H1 (cell line): ENCODE results near the gene DPY19L1. TPM values are rescaled to one million over a fixed set of nuclear protein-coding genes. Genes with fewer than 3 reads are reported as not detected.

Experiments
- CTCF ChIA-PET: fragments of 300-600 bp; sonication (Branson Sonifier 250); formaldehyde crosslinking; loops from one replicate; lab custom pipeline; 2021; ENCODE audit not compliant: partially characterized antibody; lab: Charles Lee
- POLR2A ChIA-PET: fragments of 300-600 bp; sonication (Branson Sonifier 250); formaldehyde crosslinking; loops from one replicate; lab custom pipeline; 2021; ENCODE audit warnings: inconsistent platforms; ENCODE audit not compliant: partially characterized antibody; lab: Charles Lee
- DNase-seq, 2 experiments: peaks; one replicate each; pipeline versions ENCODE4 v3.0.0 to v3.0.0-alpha.2; 2010 to 2022; ENCODE audit warnings: low spot score in 2 of 2, low read depth in 1 of 2, mixed read lengths in 1 of 2
- FAIRE-seq: peaks from 2 replicates; lab custom pipeline; 2011; peaks lifted over from hg19 to GRCh38; lab: Jason Lieb, UNC
- H2AFZ ChIP-seq: 2 replicates; pipeline ENCODE4 v1.8.1; 2012; ENCODE audit warnings: low read length, inconsistent platforms
- H2AK5ac ChIP-seq: 2 replicates; pipeline ENCODE4 v1.6.1; 2013; ENCODE audit warnings: low read depth, low read length
- H2BK120ac ChIP-seq: replicated peaks from 2 replicates; pipeline ENCODE3; 2013; ENCODE audit warnings: low read depth, low read length, inconsistent platforms
- H2BK12ac ChIP-seq: 2 replicates; pipeline ENCODE4 v1.6.1; 2013; ENCODE audit warnings: low read depth, low read length
- H2BK15ac ChIP-seq: 2 replicates; pipeline ENCODE4 v1.6.1; 2013; ENCODE audit warnings: low read length
- H2BK20ac ChIP-seq: 2 replicates; pipeline ENCODE4 v1.6.1; 2013; ENCODE audit warnings: low read length
- H2BK5ac ChIP-seq: 2 replicates; pipeline ENCODE4 v1.6.1; 2013; ENCODE audit warnings: low read depth, low read length
- H3K14ac ChIP-seq: 2 replicates; pipeline ENCODE4 v1.6.1; 2013; ENCODE audit warnings: inconsistent platforms; ENCODE audit not compliant: insufficient read length
- H3K18ac ChIP-seq: 2 replicates; pipeline ENCODE4 v1.6.1; 2013; ENCODE audit warnings: low read length; ENCODE audit errors: extremely low read depth
- H3K23ac ChIP-seq: 2 replicates; pipeline ENCODE4 v1.6.1; 2013; ENCODE audit warnings: inconsistent platforms; ENCODE audit not compliant: insufficient read length
- H3K23me2 ChIP-seq: 2 replicates; pipeline ENCODE4 v1.6.1; 2013; ENCODE audit warnings: low read depth, low read length
- H3K27ac ChIP-seq: 2 replicates; pipeline ENCODE4 v1.6.1; 2011; ENCODE audit warnings: low read depth, low read length, inconsistent platforms
- H3K27me3 ChIP-seq, 4 experiments: replicated peaks in 1 of 4; 1 replicate in 1 of 4; 2 replicates in 3 of 4; pipeline versions ENCODE4 v1.6.1 to v1.8.1; 2011 to 2013; ENCODE audit warnings: low read length in 3 of 4, mild to moderate bottlenecking in 3 of 4, inconsistent platforms in 2 of 4, mixed read lengths in 2 of 4, moderate library complexity in 1 of 4; ENCODE audit not compliant: control insufficient read depth in 3 of 4, insufficient read depth in 3 of 4; ENCODE audit errors: extremely low read depth in 1 of 4
- H3K36me3 ChIP-seq, 4 experiments: 2 replicates each; pipeline versions ENCODE4 v1.6.1 to v1.8.1; 2011 to 2013; ENCODE audit warnings: mild to moderate bottlenecking in 4 of 4, low read length in 3 of 4, moderate library complexity in 2 of 4, control low read depth in 1 of 4, inconsistent platforms in 1 of 4; ENCODE audit not compliant: insufficient read depth in 4 of 4, control insufficient read depth in 2 of 4
- H3K4ac ChIP-seq: replicated peaks from 2 replicates; pipeline ENCODE3; 2013; ENCODE audit warnings: low read length, low read depth, mixed read lengths, inconsistent platforms; ENCODE audit not compliant: insufficient read length
- H3K4me1 ChIP-seq, 4 experiments: replicated peaks in 1 of 4; 1 replicate in 1 of 4; 2 replicates in 3 of 4; pipeline versions ENCODE4 v1.6.1 to v1.8.1; 2011 to 2013; ENCODE audit warnings: low read length in 3 of 4, inconsistent platforms in 2 of 4, mixed read lengths in 1 of 4; ENCODE audit not compliant: insufficient read depth in 4 of 4, control insufficient read depth in 3 of 4
- H3K4me2 ChIP-seq, 2 experiments: 2 replicates each; pipeline versions ENCODE4 v1.6.1 to v1.8.1; 2011 to 2013; ENCODE audit warnings: low read depth in 2 of 2, low read length in 2 of 2, control low read depth in 1 of 2, inconsistent platforms in 1 of 2, mild to moderate bottlenecking in 1 of 2; ENCODE audit not compliant: insufficient read depth in 1 of 2
- H3K4me3 ChIP-seq, 4 experiments: fragments of 200-600, 300-600 bp in 1 of 4; sonication (generic), shearing (Covaris generic), sonication (Bioruptor Twin) in 1 of 4; 2 replicates each; pipeline versions ENCODE4 v1.5.1 to v1.8.1; 2011 to 2016; ENCODE audit warnings: low read length in 4 of 4, low read depth in 3 of 4, control low read depth in 2 of 4, inconsistent platforms in 2 of 4, mild to moderate bottlenecking in 2 of 4, mixed read lengths in 1 of 4, moderate library complexity in 1 of 4; ENCODE audit not compliant: insufficient read depth in 2 of 4; ENCODE audit errors: extremely low read depth in 1 of 4
- H3K56ac ChIP-seq: replicated peaks from 2 replicates; pipeline ENCODE3; 2013; ENCODE audit warnings: low read depth, mild to moderate bottlenecking, mixed read lengths, low read length, inconsistent platforms; ENCODE audit not compliant: insufficient read length
- H3K79me1 ChIP-seq: 2 replicates; pipeline ENCODE4 v1.6.1; 2013; ENCODE audit warnings: low read depth, low read length, control low read depth
- H3K79me2 ChIP-seq, 2 experiments: 2 replicates each; pipeline versions ENCODE4 v1.6.1 to v1.8.1; 2012 to 2013; ENCODE audit warnings: low read length in 2 of 2, mild to moderate bottlenecking in 2 of 2, inconsistent platforms in 1 of 2; ENCODE audit not compliant: insufficient read depth in 2 of 2, control insufficient read depth in 1 of 2
- H3K9ac ChIP-seq, 4 experiments: replicated peaks in 1 of 4; 1 replicate in 1 of 4; 2 replicates in 3 of 4; pipeline versions ENCODE4 v1.6.1 to v1.8.1; 2011 to 2013; ENCODE audit warnings: low read depth in 3 of 4, low read length in 3 of 4, control low read depth in 2 of 4, mild to moderate bottlenecking in 2 of 4, moderate library complexity in 2 of 4, inconsistent platforms in 1 of 4; ENCODE audit errors: extremely low read depth in 1 of 4
- H3K9me3 ChIP-seq, 2 experiments: 2 replicates each; pipeline versions ENCODE4 v1.6.1 to v1.8.1; 2012 to 2013; ENCODE audit warnings: mild to moderate bottlenecking in 2 of 2, moderate library complexity in 2 of 2, control low read depth in 1 of 2, inconsistent platforms in 1 of 2, low read depth in 1 of 2, low read length in 1 of 2, mixed read lengths in 1 of 2; ENCODE audit not compliant: insufficient read depth in 2 of 2
- H4K20me1 ChIP-seq, 2 experiments: replicated peaks in 1 of 2; 2 replicates each; pipeline versions ENCODE3 to v1.8.1; 2011 to 2013; ENCODE audit warnings: inconsistent platforms in 2 of 2, low read length in 2 of 2, mild to moderate bottlenecking in 1 of 2; ENCODE audit not compliant: insufficient read depth in 2 of 2, control insufficient read depth in 1 of 2
- H4K5ac ChIP-seq: 2 replicates; pipeline ENCODE4 v1.6.1; 2013; ENCODE audit warnings: low read length, low read depth, mixed read lengths, inconsistent platforms; ENCODE audit not compliant: insufficient read length
- H4K8ac ChIP-seq: 2 replicates; pipeline ENCODE4 v1.8.0; 2013; ENCODE audit warnings: mild to moderate bottlenecking, moderate library complexity, low read length, inconsistent platforms; ENCODE audit not compliant: insufficient read depth; ENCODE audit errors: extremely low read depth
- H4K91ac ChIP-seq: replicated peaks from 2 replicates; pipeline ENCODE3; 2013; ENCODE audit warnings: low read length, mixed read lengths, inconsistent platforms; ENCODE audit not compliant: insufficient read length
- BACH1 ChIP-seq: IDR thresholded peaks from 2 replicates; pipeline ENCODE4 v1.6.1; 2012; ENCODE audit warnings: low read length, improper control_type of control experiment
- EP300 ChIP-seq, 2 experiments: IDR thresholded peaks; 1 replicate in 1 of 2; 2 replicates in 1 of 2; pipeline ENCODE4 v1.6.1; 2011 to 2012; ENCODE audit warnings: low read depth in 2 of 2, low read length in 2 of 2, mild to moderate bottlenecking in 2 of 2, borderline replicate concordance in 1 of 2, inconsistent platforms in 1 of 2, moderate library complexity in 1 of 2
- GABPA ChIP-seq: IDR thresholded peaks from 2 replicates; pipeline ENCODE4 v1.6.1; 2011; ENCODE audit warnings: mild to moderate bottlenecking, low read length, moderate library complexity, borderline replicate concordance; ENCODE audit not compliant: insufficient read depth
- HDAC2 ChIP-seq, 2 experiments: fragments of 300-600 bp in 1 of 2; sonication (generic) in 1 of 2; IDR thresholded peaks; 2 replicates each; pipeline ENCODE4 v1.6.1; 2011 to 2012; ENCODE audit warnings: low read depth in 2 of 2, low read length in 2 of 2, mild to moderate bottlenecking in 2 of 2, moderate library complexity in 2 of 2, borderline replicate concordance in 1 of 2, inconsistent platforms in 1 of 2
- POU5F1 ChIP-seq: IDR thresholded peaks from 2 replicates; pipeline ENCODE4 v1.6.1; 2011; ENCODE audit warnings: low read depth, mild to moderate bottlenecking, low read length, moderate library complexity
- RBBP5 ChIP-seq: IDR thresholded peaks from 2 replicates; pipeline ENCODE4 v1.7.1; 2012; ENCODE audit warnings: low read depth, mild to moderate bottlenecking, inconsistent platforms, low read length, moderate library complexity, borderline replicate concordance
- SIN3A ChIP-seq, 2 experiments: IDR thresholded peaks in 1 of 2; conservative IDR thresholded peaks in 1 of 2; 2 replicates each; pipeline ENCODE4 v1.6.1; 2011 to 2012; ENCODE audit warnings: low read length in 2 of 2, improper control_type of control experiment in 1 of 2, low read depth in 1 of 2, mild to moderate bottlenecking in 1 of 2
- TEAD4 ChIP-seq: IDR thresholded peaks from 2 replicates; pipeline ENCODE4 v1.6.1; 2012; ENCODE audit warnings: low read depth, low read length, inconsistent platforms, mixed read lengths
- ZNF274 ChIP-seq: IDR thresholded peaks from 2 replicates; pipeline ENCODE4 v1.7.0; 2012; ENCODE audit warnings: low read length, borderline replicate concordance; ENCODE audit errors: extremely low read depth
- WGBS, 2 experiments: shearing (Covaris generic) in 1 of 2; methylation state at CpG; one replicate each; pipeline versions ENCODE4 v1.1.6 to v1.1.7; 2013 to 2015; ENCODE audit warnings: low lambda C conversion rate in 2 of 2, mixed read lengths in 2 of 2, inconsistent platforms in 1 of 2, low coverage in 1 of 2, missing lambda C conversion rate in 1 of 2; ENCODE audit not compliant: insufficient replicate concordance in 2 of 2, insufficient coverage in 1 of 2, insufficient read length in 1 of 2; ENCODE audit errors: extremely low coverage in 1 of 2, missing lambda C conversion rate in 1 of 2; 5-methylcytosine and 5-hydroxymethylcytosine counted together
- polyA plus RNA-seq, 7 experiments: library from polyadenylated mRNA; depleted of rRNA in 3 of 7; stranded (reverse) in 5 of 7; unstranded in 2 of 7; fragments of >200 nt in 5 of 7; fragments of 200-250 nt in 2 of 7; gene quantifications; 1 replicate in 5 of 7; 2 replicates in 1 of 7; 4 replicates in 1 of 7; pipeline versions ENCODE4 v1.2.1 to v1.2.3, GENCODE V29; 2011 to 2013; ENCODE audit warnings: missing spikeins in 2 of 7, mixed read lengths in 2 of 7
- total RNA-seq: library from RNA; stranded (reverse); fragmentation: NEBNext Ultra II Directional; extraction: Animal tissue kit (Norgen Biotek cat#: 25700); gene quantifications from 2 replicates; pipeline ENCODE4 v1.2.1, GENCODE V29; 2021
- TF ChIP-seq, protein P1 (sequence below): IDR thresholded peaks from 2 replicates; pipeline ENCODE4 v1.6.1; 2011; ENCODE audit warnings: low read length, improper control_type of control experiment
- TF ChIP-seq, protein P2 (sequence below): IDR thresholded peaks from 2 replicates; pipeline ENCODE4 v1.6.1; 2011; ENCODE audit warnings: low read depth, mild to moderate bottlenecking, low read length; ENCODE audit not compliant: insufficient read depth

DPY19L1 gene
- total and polyA plus RNA-seq, 2 of the 8 experiments (the other 6 are each of a cell fraction or from before 2014, with no cell fraction given), result 14.1 to 23.3 TPM

DNA sequence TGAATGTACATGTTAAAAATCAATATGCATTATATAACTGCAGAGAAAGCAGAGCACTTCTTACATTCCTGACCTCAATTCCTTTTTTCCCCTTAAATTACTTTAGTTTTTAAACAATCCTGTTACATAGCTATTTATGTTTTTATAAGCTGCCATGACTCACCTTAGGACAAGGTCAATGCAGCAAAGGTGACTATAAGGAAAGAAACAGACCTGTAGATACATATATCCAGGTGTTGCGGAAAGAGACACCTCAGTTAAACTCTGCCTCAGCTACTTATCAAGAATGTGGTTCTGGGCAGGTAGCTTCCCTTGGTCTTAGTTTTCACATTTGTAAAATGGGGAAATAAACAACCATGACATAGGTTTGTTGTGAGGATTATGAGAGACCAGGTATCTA, 105.5 kb downstream of the DPY19L1 start:
- FAIRE-seq (no peak), DNase-seq (no peak)
- peaks cover 0 to 2% (median 0%) of the 10 kb centered on the region in 4 experiments; a peak in 1 of 8 replicates for H3K36me3 ChIP-seq
- no peak overlapping the region for H2AFZ ChIP-seq
- H2BK120ac ChIP-seq, result no peak overlapping the region
- WGBS, 2 experiments, result 81% methylated on average over 1 of the region's 1 CpG; no CpG with 5 or more reads in 1 of the 2 experiments
- no peaks in the 10 kb centered on the region for H3K79me2 ChIP-seq
- H4K20me1 ChIP-seq, result no peaks in the 10 kb centered on the region
- H3K14ac ChIP-seq, result no peak overlapping the region
- H3K27ac ChIP-seq, result no peak overlapping the region
- no peak overlapping the region for H4K91ac ChIP-seq
- no peaks in the 10 kb centered on the region for H3K23me2 ChIP-seq
- no peak overlapping the region for H3K4me2 ChIP-seq
- H2BK20ac ChIP-seq, result no peak overlapping the region
- no peak overlapping the region for H3K9ac ChIP-seq
- H2AK5ac ChIP-seq, result no peak overlapping the region
- no peaks in the 10 kb centered on the region for H3K79me1 ChIP-seq
- CTCF ChIA-PET, result interaction anchor here (1.1 kb wide), 1 partner anchor 32 kb away, joined by 4 read pairs; no protein-coding TSS in a partner anchor
- H2BK5ac ChIP-seq, result no peak overlapping the region
- POLR2A ChIA-PET, result no interaction called here
- H3K4me1 ChIP-seq, result no peaks in the 10 kb centered on the region; a peak in 2 of 7 replicates
- H3K18ac ChIP-seq, result no peak overlapping the region
- H2BK12ac ChIP-seq, result no peak overlapping the region
- H3K27me3 ChIP-seq, result no peaks in the 10 kb centered on the region
- H3K56ac ChIP-seq, result no peak overlapping the region
- H4K5ac ChIP-seq, result no peak overlapping the region
- no peak overlapping the region for H2BK15ac ChIP-seq
- H3K23ac ChIP-seq, result no peak overlapping the region
- H3K9me3 ChIP-seq, result peaks cover 0 to 2% of the 10 kb centered on the region in 2 experiments; a peak in 1 of 4 replicates
- no peak overlapping the region for H4K8ac ChIP-seq
- H3K4me3 ChIP-seq, result no peak overlapping the region
- no peak overlapping the region for H3K4ac ChIP-seq
- TF ChIP-seq POU5F1 (no peak), SIN3A (conservative IDR thresholded peaks at IDR 0.05 in 1 of 2, IDR thresholded peaks at IDR 0.05 in 1 of 2; ENCODE audit: low read depth in 1 of 2, low read length in 2 of 2) (no peak), GABPA (no peak), TEAD4 (no peak), ZNF274 (no peak), HDAC2 (IDR thresholded peaks at IDR 0.05; ENCODE audit: borderline replicate concordance in 1 of 2, low read depth in 2 of 2, low read length in 2 of 2) (no peak), EP300 (IDR thresholded peaks at IDR 0.05; ENCODE audit: borderline replicate concordance in 1 of 2, low read depth in 2 of 2, low read length in 2 of 2) (no peak), BACH1 (no peak), RBBP5 (no peak)
- TF ChIP-seq, protein P1, sequence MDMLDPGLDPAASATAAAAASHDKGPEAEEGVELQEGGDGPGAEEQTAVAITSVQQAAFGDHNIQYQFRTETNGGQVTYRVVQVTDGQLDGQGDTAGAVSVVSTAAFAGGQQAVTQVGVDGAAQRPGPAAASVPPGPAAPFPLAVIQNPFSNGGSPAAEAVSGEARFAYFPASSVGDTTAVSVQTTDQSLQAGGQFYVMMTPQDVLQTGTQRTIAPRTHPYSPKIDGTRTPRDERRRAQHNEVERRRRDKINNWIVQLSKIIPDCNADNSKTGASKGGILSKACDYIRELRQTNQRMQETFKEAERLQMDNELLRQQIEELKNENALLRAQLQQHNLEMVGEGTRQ, result no peak
- TF ChIP-seq, protein P2, sequence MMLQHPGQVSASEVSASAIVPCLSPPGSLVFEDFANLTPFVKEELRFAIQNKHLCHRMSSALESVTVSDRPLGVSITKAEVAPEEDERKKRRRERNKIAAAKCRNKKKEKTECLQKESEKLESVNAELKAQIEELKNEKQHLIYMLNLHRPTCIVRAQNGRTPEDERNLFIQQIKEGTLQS, result no peak
